Measurements from ENCODE around the gene GTF2IRD1. TPM values are rescaled to one million over a fixed set of nuclear protein-coding genes. Genes with fewer than 3 reads are reported as not detected.
"Not testable (repeated sequence)": the region's sequence is repeated elsewhere in the genome, so short reads cannot be mapped to it uniquely, and the experiment has no call there.

The GTF2IRD1 gene
- total RNA-seq, 1 donor from 2014 or later: 6.7 TPM

GRCh38 chr7:74430961-74431466, 22.7 kb upstream of the GTF2IRD1 start:
- no peak for DNase-seq (ENCODE audit: low read depth, low spot score)

DNA sequence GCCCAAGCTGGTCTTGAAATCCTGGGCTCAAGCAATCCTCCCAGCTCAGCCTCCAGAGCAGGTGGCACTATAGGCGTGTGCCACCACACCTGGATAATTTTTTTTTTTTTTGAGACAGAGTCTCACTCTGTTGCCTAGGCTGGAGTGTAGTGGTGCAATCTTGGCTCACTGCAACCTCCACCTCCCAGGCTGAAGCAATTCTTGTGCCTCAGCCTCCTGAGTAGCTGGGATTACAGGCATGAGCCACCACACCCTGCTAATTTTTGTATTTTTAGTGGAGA, 16.5 kb upstream of the GTF2IRD1 start:
- DNase-seq (ENCODE audit: low read depth, low spot score): not testable (repeated sequence)

DNA sequence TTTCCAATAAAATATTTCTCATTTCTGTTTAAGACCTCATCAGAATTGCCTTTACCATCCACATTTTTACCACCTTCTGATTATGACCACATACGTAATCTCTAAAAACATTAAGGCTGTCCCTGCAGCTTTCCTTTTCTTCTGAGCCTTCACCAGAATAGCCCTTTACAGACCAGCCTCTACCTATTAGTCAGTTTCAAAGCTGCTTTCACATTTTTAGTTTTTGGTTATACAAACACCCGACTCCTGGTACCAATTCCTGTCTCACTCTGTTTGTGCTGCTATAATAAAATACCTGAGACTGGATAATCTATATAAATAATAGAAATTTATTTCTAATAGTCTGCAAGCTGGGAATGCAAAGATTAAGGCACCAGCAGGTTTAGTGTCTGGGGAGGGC, 15.4 kb upstream of the GTF2IRD1 start:
- no peak for DNase-seq (ENCODE audit: low read depth, low spot score)

- no peak for DNase-seq (ENCODE audit: low read depth, low spot score)
These were observed 14.2 kb upstream of the GTF2IRD1 start for GRCh38 chr7:74439541-74439940.

DNA sequence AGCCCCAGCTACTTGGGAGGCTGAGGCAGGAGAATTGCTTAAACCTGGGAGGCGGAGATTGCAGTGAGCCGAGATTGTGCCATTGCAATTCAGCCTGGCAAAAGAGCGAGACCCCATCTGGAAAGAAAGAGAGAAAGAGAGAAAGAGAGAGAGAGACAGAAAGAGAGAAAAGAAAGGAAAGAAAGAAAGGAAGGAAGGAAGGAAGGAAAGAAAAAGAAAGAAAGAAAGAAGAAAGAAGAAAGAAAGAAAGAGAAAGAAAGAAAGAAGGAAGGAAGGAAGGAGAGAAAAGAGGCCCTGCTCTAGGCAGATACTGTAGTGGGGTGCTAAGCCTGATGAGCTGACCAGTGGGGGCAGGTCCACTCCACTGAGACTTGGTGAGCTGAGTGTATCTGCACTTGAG, 13.6 kb upstream of the GTF2IRD1 start:
- not testable (repeated sequence) for DNase-seq (ENCODE audit: low read depth, low spot score)

DNA sequence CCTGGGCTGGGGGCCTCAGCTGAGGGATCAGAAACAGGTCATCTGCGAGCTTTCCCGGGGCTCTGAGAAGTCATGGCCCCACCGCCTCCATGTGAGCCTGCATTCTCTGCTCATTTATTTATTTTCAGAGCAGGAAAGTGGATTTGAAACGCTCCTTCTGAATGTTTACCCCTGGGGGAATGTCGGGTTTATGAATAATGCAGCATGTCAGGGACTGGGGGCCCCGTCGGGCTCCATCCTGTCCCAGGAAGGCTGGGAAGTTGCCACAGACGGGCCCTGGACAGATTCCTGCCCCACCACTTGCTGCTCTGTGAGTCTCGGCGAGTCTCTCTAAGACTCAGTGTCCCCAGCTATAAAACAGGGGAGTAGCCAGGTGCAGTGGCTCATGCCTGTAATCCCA, 11.9 kb upstream of the GTF2IRD1 start:
- no peak for DNase-seq (ENCODE audit: low read depth, low spot score)

- no peak for DNase-seq (ENCODE audit: low read depth, low spot score)
These were observed 10.0 kb upstream of the GTF2IRD1 start for GRCh38 chr7:74443543-74444247.

- no peak for DNase-seq (ENCODE audit: low read depth, low spot score)
These were observed 4.6 kb upstream of the GTF2IRD1 start for GRCh38 chr7:74449144-74449543.

GRCh38 chr7:74449809-74450397, 3.8 kb upstream of the GTF2IRD1 start:
- DNase-seq (ENCODE audit: low read depth, low spot score): peak; percentile 11

DNA sequence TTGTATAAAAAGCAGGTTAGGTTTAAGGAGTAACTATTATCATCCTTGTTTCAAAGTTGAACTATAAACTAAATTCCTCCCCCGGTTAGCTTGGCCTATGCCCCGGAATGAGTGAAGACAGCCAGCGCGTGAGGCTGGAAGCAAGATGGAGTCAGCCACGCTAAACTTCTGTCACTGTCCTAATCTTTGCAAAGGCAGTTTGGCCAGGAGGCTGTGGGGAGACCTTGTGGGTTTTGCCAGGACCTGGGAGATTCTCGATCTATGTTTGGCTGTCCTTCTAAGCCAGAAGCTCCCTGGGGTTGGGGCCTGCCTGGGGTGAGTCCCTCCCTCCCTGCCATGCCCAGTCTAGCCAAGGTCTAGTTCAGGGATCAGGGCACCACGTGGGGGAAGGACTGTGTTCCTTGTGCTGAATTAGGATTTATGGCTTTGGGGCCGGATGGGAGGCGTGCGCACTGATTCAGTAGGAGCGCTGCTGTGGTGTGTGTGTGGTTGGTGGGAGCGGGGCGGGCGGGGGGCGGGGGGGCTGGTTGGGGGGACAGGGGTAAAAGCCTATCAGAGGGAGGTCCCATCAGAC, 871 bp upstream of the GTF2IRD1 start:
- DNase-seq (ENCODE audit: low read depth, low spot score): no peak

GRCh38 chr7:74454021-74454924, 567 bp downstream of the GTF2IRD1 start:
- no peak for DNase-seq (ENCODE audit: low read depth, low spot score)

- DNase-seq (ENCODE audit: low read depth, low spot score): no peak
These were observed 1.2 kb downstream of the GTF2IRD1 start for GRCh38 chr7:74454925-74455288.

DNA sequence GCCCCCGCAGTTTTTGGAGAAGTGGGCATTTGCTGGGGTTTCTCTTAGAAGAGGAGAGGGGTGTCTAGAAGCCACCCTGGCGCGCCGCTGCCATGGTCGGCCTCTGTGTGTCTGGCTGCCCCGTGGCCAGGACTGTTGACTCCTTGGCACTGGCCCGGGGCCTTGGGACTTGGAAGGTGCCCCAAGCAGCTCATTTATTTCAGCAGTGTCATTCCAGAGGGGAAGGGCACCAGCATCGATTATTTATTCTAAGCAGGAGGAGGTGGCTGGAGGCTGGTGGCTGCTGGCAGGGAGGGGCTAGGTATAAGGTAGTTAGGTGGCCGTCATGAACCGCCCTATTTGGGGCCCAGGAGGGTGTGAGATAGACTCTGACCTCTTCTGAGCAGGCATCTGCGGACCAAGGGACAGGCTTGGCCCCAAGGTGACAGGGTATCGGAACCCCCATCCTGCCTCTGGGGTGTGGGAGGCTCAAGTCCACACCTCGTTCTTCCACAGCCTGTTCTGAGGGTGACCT, 1.6 kb downstream of the GTF2IRD1 start:
- DNase-seq (ENCODE audit: low read depth, low spot score): no peak

- no peak for DNase-seq (ENCODE audit: low read depth, low spot score)
These were observed 2.2 kb downstream of the GTF2IRD1 start for GRCh38 chr7:74455928-74456327.

- no peak for DNase-seq (ENCODE audit: low read depth, low spot score)
These were observed 3.3 kb downstream of the GTF2IRD1 start for GRCh38 chr7:74457007-74457406.

DNA sequence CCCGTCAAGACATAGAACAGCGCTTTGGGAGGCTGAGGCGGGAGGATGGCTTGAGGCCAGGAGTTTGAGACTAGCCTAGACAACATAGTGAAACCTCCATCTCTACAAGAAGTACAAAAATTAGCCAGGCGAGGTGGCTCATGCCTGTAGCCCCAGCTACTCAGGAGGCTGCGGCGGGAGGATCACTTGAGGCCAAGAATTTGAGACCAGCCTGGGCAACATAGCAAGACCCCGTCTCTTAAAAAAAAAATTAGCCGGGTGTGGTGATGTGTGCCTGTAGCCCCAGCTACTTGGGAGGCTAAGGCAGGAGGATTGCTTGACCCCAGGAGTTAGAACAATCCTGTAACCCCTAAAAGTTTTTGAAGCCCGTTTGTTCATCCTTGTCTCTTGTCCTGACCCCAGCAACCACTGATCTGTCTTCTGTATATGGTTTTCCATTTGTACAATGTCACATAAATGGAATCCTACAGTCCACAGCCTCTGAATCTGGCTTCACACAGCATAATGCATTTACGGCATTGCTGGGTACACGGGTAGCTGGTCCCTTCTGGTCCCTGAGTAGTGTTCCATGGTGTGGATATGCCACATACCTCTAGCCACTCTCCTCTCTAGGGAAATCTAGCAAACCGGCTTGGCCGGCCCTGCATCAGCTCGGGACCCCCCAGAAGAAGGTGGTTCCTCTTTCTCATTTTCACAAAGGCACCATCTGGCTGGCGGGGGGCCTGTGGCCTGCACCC, 8.4 kb downstream of the GTF2IRD1 start:
- DNase-seq (ENCODE audit: low read depth, low spot score): no peak

DNA sequence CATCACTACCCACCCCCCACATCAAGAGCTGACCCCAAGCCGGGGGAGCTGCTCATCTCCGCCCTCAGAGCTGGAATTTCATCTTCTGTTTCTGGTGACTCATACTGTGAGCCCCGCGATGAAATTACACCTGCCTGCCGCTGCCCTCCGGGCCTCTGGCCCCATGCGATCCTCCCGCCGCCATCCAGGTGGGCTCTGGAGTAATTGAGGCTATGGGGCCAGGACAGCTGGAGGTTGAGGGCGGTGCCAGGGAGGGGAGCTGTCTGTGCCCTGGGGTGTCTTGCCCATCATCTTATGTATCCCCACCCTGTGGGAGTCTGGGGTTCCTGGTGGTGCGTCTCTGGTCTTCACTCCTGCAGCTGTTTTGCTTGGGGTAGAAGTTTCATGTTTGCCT, 9.0 kb downstream of the GTF2IRD1 start:
- DNase-seq (ENCODE audit: low read depth, low spot score): no peak

DNA sequence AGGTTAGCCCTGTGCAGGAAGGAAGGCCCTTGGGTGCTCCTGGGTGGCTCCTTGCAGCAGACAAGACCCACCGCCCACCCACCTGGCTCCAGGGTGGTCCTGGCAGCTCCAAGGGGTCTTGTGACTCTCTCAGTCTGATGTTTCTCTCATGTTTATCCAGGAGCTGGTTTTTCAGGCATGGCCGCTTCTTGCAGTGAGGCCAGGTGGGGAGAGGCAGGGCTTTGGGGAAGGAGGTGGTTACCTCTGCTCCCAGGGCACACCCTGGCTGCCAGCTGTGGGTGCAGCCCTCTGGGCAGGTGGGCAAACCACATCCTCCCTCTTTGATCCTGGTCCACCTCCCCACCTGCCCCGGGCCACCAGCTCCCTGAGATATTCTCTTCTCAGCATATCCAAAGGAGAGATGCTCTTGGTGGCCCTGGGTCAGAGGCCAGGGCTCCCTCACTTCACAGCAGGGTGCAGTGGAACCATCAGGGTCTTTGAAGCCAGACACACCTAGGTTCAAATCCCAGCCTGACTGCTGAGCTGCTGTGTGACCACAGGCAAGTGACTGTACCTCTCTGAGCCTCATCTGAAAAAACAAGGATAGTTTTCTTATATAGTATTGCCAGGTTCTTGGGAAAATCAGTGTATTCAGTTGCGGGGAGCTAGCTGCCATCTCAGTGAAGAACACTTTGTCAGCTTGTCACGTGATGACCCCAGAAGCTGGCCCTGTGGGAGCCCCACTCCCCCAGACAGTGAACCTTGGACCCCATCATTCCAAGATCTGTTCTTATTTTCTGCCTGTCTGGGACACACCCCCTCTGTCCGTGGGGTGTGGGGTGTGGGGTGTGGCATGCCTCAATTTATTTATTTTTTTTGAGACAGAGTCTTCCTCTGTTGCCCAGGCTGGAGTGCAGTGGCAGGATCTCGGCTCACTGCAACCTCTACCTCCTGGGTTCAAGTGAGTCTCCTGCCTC, 11.5 kb downstream of the GTF2IRD1 start:
- no peak for DNase-seq (ENCODE audit: low read depth, low spot score)

DNA sequence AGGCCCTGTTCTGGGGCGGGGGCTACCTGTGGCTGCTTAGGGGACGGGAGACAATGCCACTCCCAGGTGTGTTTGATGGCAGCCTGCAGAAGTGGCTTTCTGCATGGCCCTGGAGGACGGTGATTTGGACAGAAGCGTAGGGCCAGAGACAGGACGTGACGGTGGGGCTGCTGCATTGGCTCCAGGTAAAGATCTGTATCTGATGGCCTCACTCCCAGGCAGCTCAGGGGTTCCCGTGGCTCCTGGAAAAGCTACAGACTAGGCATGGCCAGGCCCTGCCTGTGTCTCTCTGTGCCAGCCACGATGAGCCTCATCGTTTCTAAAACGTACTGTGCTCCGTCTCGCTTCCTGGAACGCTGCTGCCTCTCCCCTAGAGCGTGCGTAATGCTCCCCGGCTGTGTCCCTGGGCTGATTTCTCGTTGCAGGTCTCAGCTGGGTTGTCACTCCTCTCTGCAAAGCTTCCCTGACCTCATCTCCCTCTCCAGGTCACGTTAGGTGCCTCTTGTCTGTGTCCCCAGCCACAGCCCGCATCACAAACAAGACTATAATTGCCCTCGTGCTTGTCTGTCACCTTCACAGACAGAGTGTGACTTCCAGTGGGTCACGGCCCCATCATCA, 12.6 kb downstream of the GTF2IRD1 start:
- DNase-seq (ENCODE audit: low read depth, low spot score): no peak

DNA sequence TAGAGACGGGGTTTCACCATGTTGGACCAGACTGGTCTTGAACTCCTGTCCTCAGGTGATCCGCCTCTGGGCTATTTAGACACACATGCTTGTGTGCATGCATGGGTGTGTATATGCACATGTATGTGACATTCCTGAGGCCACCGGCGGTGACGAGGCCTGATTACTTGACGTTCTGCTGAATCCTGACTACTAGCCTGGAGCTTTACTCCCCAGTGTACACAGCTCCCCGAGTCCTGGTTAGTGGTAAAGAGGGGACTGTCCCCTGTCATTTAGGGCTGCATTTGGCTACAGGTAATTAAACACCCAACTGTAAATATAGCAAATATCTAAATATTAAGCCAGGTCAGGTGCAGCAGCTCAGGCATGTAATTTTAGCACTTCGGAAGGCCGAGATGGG, 14.2 kb downstream of the GTF2IRD1 start:
- no peak for DNase-seq (ENCODE audit: low read depth, low spot score)
